Spleen (tissue), 11 donors: ENCODE results near the gene ARPC5. TPM values are rescaled to one million over a fixed set of nuclear protein-coding genes. Genes with fewer than 3 reads are reported as not detected.
A peak's percentile ranks its signal among the peaks of the same experiment; 100 is the strongest.

ENCODE experiments used
- DNase-seq: peaks from one replicate; pipeline ENCODE4 v3.0.0-alpha.2; 2020
- H3K27ac ChIP-seq, 8 donors: fragments of 200-600 bp; sonication (generic) in 7 of 8; 1 replicate in 4 of 8; 2 replicates in 4 of 8; pipeline versions ENCODE4 v1.5.0 to v1.8.0; 2016 to 2021; ENCODE audit warnings: inconsistent platforms in 4 of 8, mild to moderate bottlenecking in 4 of 8, moderate library complexity in 1 of 8
- H3K27me3 ChIP-seq, 7 donors: fragments of 200-600 bp; sonication (generic) in 6 of 7; replicated peaks in 1 of 7; 1 replicate in 4 of 7; 2 replicates in 3 of 7; pipeline versions ENCODE4 v1.5.0 to v1.8.0; 2016 to 2021; ENCODE audit warnings: inconsistent platforms in 3 of 7, mild to moderate bottlenecking in 1 of 7
- H3K36me3 ChIP-seq, 6 donors: fragments of 200-600 bp; sonication (generic) in 5 of 6; 1 replicate in 4 of 6; 2 replicates in 2 of 6; pipeline versions ENCODE4 v1.5.0 to v1.8.0; 2016 to 2021; ENCODE audit warnings: inconsistent platforms in 2 of 6
- H3K4me1 ChIP-seq, 6 donors: fragments of 200-600 bp; sonication (generic) in 5 of 6; 1 replicate in 3 of 6; 2 replicates in 3 of 6; pipeline versions ENCODE4 v1.5.0 to v1.8.0; 2016 to 2021; ENCODE audit warnings: inconsistent platforms in 3 of 6
- H3K4me3 ChIP-seq, 8 donors: fragments of 200-600 bp; sonication (generic) in 7 of 8; 1 replicate in 4 of 8; 2 replicates in 4 of 8; pipeline versions ENCODE4 v1.5.0 to v1.8.0; 2016 to 2021; ENCODE audit warnings: inconsistent platforms in 4 of 8, mild to moderate bottlenecking in 4 of 8, moderate library complexity in 2 of 8
- H3K9me3 ChIP-seq, 8 donors: fragments of 200-600 bp; sonication (generic) in 7 of 8; 1 replicate in 4 of 8; 2 replicates in 4 of 8; pipeline versions ENCODE4 v1.5.0 to v1.8.0; 2016 to 2021; ENCODE audit warnings: inconsistent platforms in 4 of 8
- CTCF ChIP-seq, 11 experiments: fragments of 200-600 bp in 7 of 11; fragments of 450-650 bp in 4 of 11; sonication (generic) in 4 of 11; IDR thresholded peaks in 8 of 11; conservative IDR thresholded peaks in 3 of 11; 1 replicate in 7 of 11; 2 replicates in 4 of 11; pipeline versions ENCODE4 v1.4.0 to v1.8.0; 2016 to 2021; ENCODE audit warnings: antibody characterized with exemption in 11 of 11, inconsistent platforms in 4 of 11, mild to moderate bottlenecking in 1 of 11
- POLR2A ChIP-seq, 3 donors: fragments of 450-650 bp; IDR thresholded peaks; one replicate each; pipeline ENCODE4 v1.5.1; 2017; ENCODE audit warnings: antibody characterized with exemption in 3 of 3, mild to moderate bottlenecking in 1 of 3
- POLR2AphosphoS5 ChIP-seq, 3 donors: sonication (generic); formaldehyde crosslinking; IDR thresholded peaks; one replicate each; pipeline ENCODE4 v1.5.1; 2017; ENCODE audit warnings: antibody characterized with exemption in 3 of 3
- WGBS, 5 donors: extraction: QIAGEN DNeasy Blood & Tissue Kit in 3 of 5; methylation state at CpG; one replicate each; pipeline versions ENCODE4 v1.1.5 to v1.1.7; 2013 to 2018; 5-methylcytosine and 5-hydroxymethylcytosine counted together
- intact Hi-C: fragments of 100-400 bp; cut with DNase I; formaldehyde crosslinking; loops from one replicate; pipeline ENCODE4 v1.15.0; 2023; ENCODE audit warnings: low total_unique reads
- polyA plus RNA-seq, 3 donors: library from polyadenylated mRNA; stranded (reverse); fragments of 200-250 nt; gene quantifications; one replicate each; pipeline ENCODE4 v1.2.1, GENCODE V29; 2013
- total RNA-seq, 7 donors: library from RNA; depleted of rRNA in 3 of 7; stranded (reverse); fragments of >200 nt in 3 of 7; fragmentation: NEBNext Ultra II Directional in 4 of 7; extraction: Animal tissue kit (Norgen Biotek cat#: 25700) in 4 of 7; gene quantifications; one replicate each; pipeline versions ENCODE4 v1.1.0 to v1.2.1, GENCODE V29; 2016 to 2021
- donor health status: healthy with polysubstance abuse.
- donor health status: DM: no; HTN: no; CAD: no; lungs with moderate emphysema.
- donor health status: DM: no; HTN: no; CAD: no.
- donor health status: Bipolar disorder and iron deficiency.
- donor health status: healthy.
- donor health status: DM: no; HTN: no; CAD: no.
- donor health status: DM: yes; HTN: yes; CAD: no.

The ARPC5 gene
- total and polyA plus RNA-seq, 10 donors, result 122 to 221 (median 178) TPM

- Histone ChIP-seq H3K4me3 (no peak overlapping the region), H3K4me1 (peaks cover 0 to 49% (median 33%) of the 10 kb centered on the region in 6 donors), H3K36me3 (no peaks in the 10 kb centered on the region), H3K9me3 (no peaks in the 10 kb centered on the region), H3K27ac (no peak overlapping the region), H3K27me3 (no peaks in the 10 kb centered on the region)
- TF ChIP-seq POLR2A (IDR thresholded peaks at IDR 0.05) (no peak), CTCF (IDR thresholded peaks at IDR 0.05 in 8 of 11, conservative IDR thresholded peaks at IDR 0.05 in 3 of 11) (peak; percentile 62 to 88 (median 84))
- intact Hi-C loops, result loop anchor here (10.0 kb wide), 1 partner anchor 1029 kb away; no protein-coding TSS in a partner anchor
- DNase-seq, result peak; percentile 82
- 7 to 12% (median 8%) methylated on average over 4 of the region's 4 CpGs for WGBS, 5 donors
These were observed 20.0 kb upstream of the ARPC5 start for GRCh38 chr1:183655562-183656075.

- Histone ChIP-seq H3K36me3 (no peaks in the 10 kb centered on the region), H3K4me3 (no peak overlapping the region), H3K27ac (no peak overlapping the region), H3K27me3 (no peaks in the 10 kb centered on the region), H3K9me3 (no peaks in the 10 kb centered on the region), H3K4me1 (peaks cover 0 to 49% (median 33%) of the 10 kb centered on the region in 6 donors)
- intact Hi-C loops, result loop anchor here (5.0 to 10.0 kb wide), 2 partner anchors 263 to 1030 kb away; no protein-coding TSS in a partner anchor
- TF ChIP-seq CTCF (IDR thresholded peaks at IDR 0.05 in 8 of 11, conservative IDR thresholded peaks at IDR 0.05 in 3 of 11), result no peak
- no peak for DNase-seq
These were observed 19.1 kb upstream of the ARPC5 start for GRCh38 chr1:183654706-183655105.

GRCh38 chr1:183653876-183654451, 18.4 kb upstream of the ARPC5 start:
- TF ChIP-seq CTCF (IDR thresholded peaks at IDR 0.05 in 8 of 11, conservative IDR thresholded peaks at IDR 0.05 in 3 of 11) (no peak), POLR2A (IDR thresholded peaks at IDR 0.05) (no peak), POLR2AphosphoS5 (IDR thresholded peaks at IDR 0.05) (no peak)
- Histone ChIP-seq H3K27ac (peak overlapping the region in 2 of 8 donors; percentile 73 to 76), H3K36me3 (no peaks in the 10 kb centered on the region), H3K4me1 (peaks cover 0 to 49% (median 33%) of the 10 kb centered on the region in 6 donors), H3K9me3 (no peaks in the 10 kb centered on the region), H3K27me3 (no peaks in the 10 kb centered on the region), H3K4me3 (no peak overlapping the region)
- intact Hi-C loops, result loop anchor here (5.0 to 10.0 kb wide), 2 partner anchors 263 to 1031 kb away; no protein-coding TSS in a partner anchor
- no peak for DNase-seq
- 83 to 93% (median 87%) methylated on average over 4 of the region's 4 CpGs for WGBS, 5 donors

- TF ChIP-seq POLR2A (IDR thresholded peaks at IDR 0.05) (no peak), CTCF (IDR thresholded peaks at IDR 0.05 in 8 of 11, conservative IDR thresholded peaks at IDR 0.05 in 3 of 11) (no peak), POLR2AphosphoS5 (IDR thresholded peaks at IDR 0.05) (no peak)
- peaks cover 0 to 49% (median 33%) of the 10 kb centered on the region in 6 donors for H3K4me1 ChIP-seq
- H3K4me3 ChIP-seq, result no peak overlapping the region
- no peak for DNase-seq
- peak overlapping the region in 3 of 8 donors; percentile 59 to 76 (median 73) for H3K27ac ChIP-seq
- H3K9me3 ChIP-seq, result no peaks in the 10 kb centered on the region
- H3K27me3 ChIP-seq, result no peaks in the 10 kb centered on the region
- intact Hi-C loops, result loop anchor here (5.0 to 10.0 kb wide), 2 partner anchors 264 to 1031 kb away; no protein-coding TSS in a partner anchor
- H3K36me3 ChIP-seq, result no peaks in the 10 kb centered on the region
- WGBS, 5 donors, result 70 to 88% (median 83%) methylated on average over 3 of the region's 3 CpGs
These were observed 17.8 kb upstream of the ARPC5 start for GRCh38 chr1:183653462-183653794.
